Adrenal gland (tissue), 12 donors: ENCODE results near the gene MRC1. TPM values are rescaled to one million over a fixed set of nuclear protein-coding genes. Genes with fewer than 3 reads are reported as not detected.

Source experiments
- DNase-seq, 7 donors: peaks; one replicate each; pipeline ENCODE4 v3.0.0-alpha.2; 2019 to 2020
- H3K27ac ChIP-seq, 5 donors: fragments of 200-600 bp; sonication (generic) in 4 of 5; 1 replicate in 3 of 5; 2 replicates in 2 of 5; pipeline versions ENCODE4 v1.5.1 to v1.8.0; 2016 to 2020; ENCODE audit warnings: mild to moderate bottlenecking in 1 of 5
- H3K27me3 ChIP-seq: fragments of 200-600 bp; 2 replicates; pipeline ENCODE4 v1.8.0; 2021
- H3K36me3 ChIP-seq, 2 donors: fragments of 200-600 bp; replicated peaks in 1 of 2; 1 replicate in 1 of 2; 2 replicates in 1 of 2; pipeline versions ENCODE4 v1.5.1 to v1.8.0; 2018 to 2022
- H3K4me1 ChIP-seq, 2 donors: fragments of 200-600 bp; replicated peaks in 1 of 2; 1 replicate in 1 of 2; 2 replicates in 1 of 2; pipeline versions ENCODE4 v1.5.1 to v1.8.0; 2018 to 2021
- H3K4me3 ChIP-seq, 4 donors: fragments of 200-600 bp; sonication (generic) in 3 of 4; one replicate each; pipeline ENCODE4 v1.5.1; 2016 to 2018
- H3K9me3 ChIP-seq, 3 donors: fragments of 200-600 bp; sonication (generic) in 1 of 3; replicated peaks in 1 of 3; 1 replicate in 2 of 3; 2 replicates in 1 of 3; pipeline versions ENCODE4 v1.5.1 to v1.8.0; 2016 to 2021
- CTCF ChIP-seq, 6 experiments: fragments of 450-650 bp in 4 of 6; fragments of 200-600 bp in 2 of 6; sonication (generic) in 1 of 6; IDR thresholded peaks; 1 replicate in 5 of 6; 2 replicates in 1 of 6; pipeline versions ENCODE4 v1.5.1 to v1.8.0; 2016 to 2021; ENCODE audit warnings: antibody characterized with exemption in 6 of 6, mild to moderate bottlenecking in 2 of 6, moderate library complexity in 1 of 6
- POLR2A ChIP-seq, 2 donors: fragments of 450-650 bp; IDR thresholded peaks; one replicate each; pipeline ENCODE4 v1.6.1; 2017; ENCODE audit warnings: antibody characterized with exemption in 2 of 2, mild to moderate bottlenecking in 2 of 2, moderate library complexity in 1 of 2
- WGBS, 4 donors: extraction: QIAGEN DNeasy Blood & Tissue Kit in 2 of 4; methylation state at CpG; one replicate each; pipeline versions ENCODE4 v1.1.5 to v1.1.7; 2013 to 2017; 5-methylcytosine and 5-hydroxymethylcytosine counted together
- intact Hi-C, 2 donors: fragments of 100-400 bp; cut with DNase I; formaldehyde crosslinking; loops; one replicate each; pipeline versions ENCODE4 v1.14.1 to v1.15.0; 2022 to 2023
- polyA plus RNA-seq, 3 donors: library from polyadenylated mRNA; stranded (reverse); fragments of 200-250 nt in 2 of 3; fragments of 350-450 nt in 1 of 3; fragmentation: Illumina TruSeq in 1 of 3; extraction: RNeasy Lipid Tissue Mini Kit (QIAGEN cat#74804) in 1 of 3; gene quantifications; one replicate each; pipeline ENCODE4 v1.2.3, GENCODE V29; 2013 to 2014
- total RNA-seq, 9 donors: library from RNA; depleted of rRNA in 4 of 9; stranded (reverse); fragments of >200 nt in 4 of 9; fragments of 120-200 nt in 1 of 9; fragmentation: NEBNext Ultra II Directional in 1 of 9; extraction: Animal tissue kit (Norgen Biotek cat#: 25700) in 1 of 9; gene quantifications; one replicate each; pipeline versions ENCODE4 v1.1.0 to v1.2.4, GENCODE V29; 2013 to 2023
- donor health status: healthy with polysubstance abuse.
- donor health status: Bipolar disorder and iron deficiency.
- donor health status: DM: yes; HTN: yes; CAD: no.
- donor health status: DM: no; HTN: no; CAD: no.
- donor health status: DM: no; HTN: no; CAD: no.
- donor health status: DM: yes; HTN: yes; CAD: no.

Gene MRC1
- total and polyA plus RNA-seq, 12 donors = 9.9 to 153 (median 85.0) TPM

- H3K9me3 ChIP-seq = no peaks in the 10 kb centered on the region
- intact Hi-C loops = no loop called here
- WGBS, 4 donors = 63 to 83% (median 77%) methylated on average over 6 of the region's 6 CpGs
- no peak for DNase-seq
- no peak overlapping the region for H3K4me3 ChIP-seq
- TF ChIP-seq POLR2A (IDR thresholded peaks at IDR 0.05) = no peak
- no peaks in the 10 kb centered on the region for H3K36me3 ChIP-seq
- H3K4me1 ChIP-seq = peaks cover 0 to 12% of the 10 kb centered on the region in 2 donors
- no peak overlapping the region for H3K27ac ChIP-seq
- H3K27me3 ChIP-seq = no peaks in the 10 kb centered on the region
Observed at GRCh38 chr10:17831896-17832295, 22.7 kb downstream of the MRC1 start.

GRCh38 chr10:17833656-17834055 is 24.5 kb downstream of the MRC1 start:
- 85 to 90% (median 88%) methylated on average over 6 of the region's 6 CpGs for WGBS, 4 donors
- intact Hi-C loops = no loop called here

GRCh38 chr10:17835688-17836087 is 26.5 kb downstream of the MRC1 start:
- Histone ChIP-seq H3K4me3 (no peak overlapping the region), H3K9me3 (no peaks in the 10 kb centered on the region), H3K27ac (no peak overlapping the region), H3K4me1 (peaks cover 0 to 12% of the 10 kb centered on the region in 2 donors), H3K36me3 (no peaks in the 10 kb centered on the region), H3K27me3 (no peaks in the 10 kb centered on the region)
- WGBS, 4 donors = 54 to 74% (median 62%) methylated on average over 1 of the region's 1 CpG
- DNase-seq = no peak
- no peak for TF ChIP-seq POLR2A (IDR thresholded peaks at IDR 0.05)
- TF ChIP-seq CTCF (IDR thresholded peaks at IDR 0.05) = no peak
- intact Hi-C loops = no loop called here

More at GRCh38 chr10:17833656-17834055, 24.5 kb downstream of the MRC1 start:
- no peaks in the 10 kb centered on the region for H3K36me3 ChIP-seq
- no peak for TF ChIP-seq CTCF (IDR thresholded peaks at IDR 0.05)
- TF ChIP-seq POLR2A (IDR thresholded peaks at IDR 0.05) = no peak
- H3K4me3 ChIP-seq = no peak overlapping the region
- H3K27ac ChIP-seq = no peak overlapping the region
- peaks cover 0 to 12% of the 10 kb centered on the region in 2 donors for H3K4me1 ChIP-seq
- H3K9me3 ChIP-seq = no peaks in the 10 kb centered on the region
- no peak for DNase-seq
- no peaks in the 10 kb centered on the region for H3K27me3 ChIP-seq

GRCh38 chr10:17836942-17837341 is 27.8 kb downstream of the MRC1 start:
- intact Hi-C loops = no loop called here
- WGBS, 4 donors = 11 to 24% (median 15%) methylated on average over 8 of the region's 8 CpGs
- Histone ChIP-seq H3K9me3 (no peaks in the 10 kb centered on the region), H3K36me3 (no peaks in the 10 kb centered on the region), H3K4me3 (peak overlapping the region in 1 of 4 donors; percentile 0), H3K27ac (no peak overlapping the region), H3K27me3 (no peaks in the 10 kb centered on the region), H3K4me1 (peaks cover 0 to 12% of the 10 kb centered on the region in 2 donors)
- peak; percentile 23 to 72 (median 43) for DNase-seq
- TF ChIP-seq CTCF (IDR thresholded peaks at IDR 0.05) (peak in 1 of 6 experiments; percentile 14), POLR2A (IDR thresholded peaks at IDR 0.05) (no peak)

- Histone ChIP-seq H3K27me3 (no peaks in the 10 kb centered on the region), H3K36me3 (no peaks in the 10 kb centered on the region), H3K4me3 (no peak overlapping the region), H3K4me1 (peaks cover 0 to 12% of the 10 kb centered on the region in 2 donors), H3K27ac (peak overlapping the region in 2 of 5 donors; percentile 15 to 45), H3K9me3 (no peaks in the 10 kb centered on the region)
- TF ChIP-seq CTCF (IDR thresholded peaks at IDR 0.05) (no peak), POLR2A (IDR thresholded peaks at IDR 0.05) (no peak)
- intact Hi-C loops = no loop called here
- WGBS, 4 donors = 54 to 61% (median 56%) methylated on average over 9 of the region's 9 CpGs
- DNase-seq = no peak
Observed at GRCh38 chr10:17838080-17838648, 29.0 kb downstream of the MRC1 start.
